ENCODE data around the gene KIAA1671.

GRCh38 chr22:25149014-25149413 is 196.5 kb downstream of the KIAA1671 start:
- TF ChIP-seq CTCF (conservative IDR thresholded peaks at IDR 0.05; ENCODE audit: low read depth, low read length) (no peak), EZH2 (IDR thresholded peaks at IDR 0.05; ENCODE audit: low read length, unreplicated experiment) (no peak)
